Heart left ventricle (tissue), 13 donors: Measurements from ENCODE around the gene CHN2.

ENCODE experiments used
- CTCF ChIP-seq, 12 donors: fragments of 200-600 bp; sonication (generic) in 4 of 12; IDR thresholded peaks; one replicate each; pipeline versions ENCODE4 v1.5.0 to v1.8.0; 2018 to 2022; ENCODE audit warnings: antibody characterized with exemption in 12 of 12, mild to moderate bottlenecking in 5 of 12
- POLR2A ChIP-seq, 2 donors: fragments of 450-650 bp; IDR thresholded peaks; one replicate each; pipeline ENCODE4 v1.6.1; 2017; ENCODE audit warnings: antibody characterized with exemption in 2 of 2, mild to moderate bottlenecking in 2 of 2, moderate library complexity in 2 of 2
- donor health status: ischemic (EF 13 %, LVEDD 7.1; RV severe dilation, severe dysfunction).
- donor health status: DM: no; HTN: yes; CAD: no.
- donor health status: DM: no; HTN: no; CAD: no.
- donor health status: ischemic (EF 25% LVEDD 6.9; RV normal size, moderate dysfunction).
- donor health status: ischemic (EF 25% LVEDD 5.7; RV mildly dilated, moderate dysfunction).
- donor health status: ischemic (EF 35%, LVEDD 5.7; RV mildly dilated, moderate dysfunction).
- donor health status: nonischemic (EF 11% LVEDD 7.7; RV severe dilation, severe dysfunction).
- donor health status: DM: yes; HTN: yes; CAD: no.
- donor health status: PGD.
- donor health status: ischemic (EF 29% LVEDD 5.4; RV normal size, mild dysfunction).
- donor health status: nonischemic (EF 23%, LVEDD 6.1; RV moderate dilation, normal function).

DNA sequence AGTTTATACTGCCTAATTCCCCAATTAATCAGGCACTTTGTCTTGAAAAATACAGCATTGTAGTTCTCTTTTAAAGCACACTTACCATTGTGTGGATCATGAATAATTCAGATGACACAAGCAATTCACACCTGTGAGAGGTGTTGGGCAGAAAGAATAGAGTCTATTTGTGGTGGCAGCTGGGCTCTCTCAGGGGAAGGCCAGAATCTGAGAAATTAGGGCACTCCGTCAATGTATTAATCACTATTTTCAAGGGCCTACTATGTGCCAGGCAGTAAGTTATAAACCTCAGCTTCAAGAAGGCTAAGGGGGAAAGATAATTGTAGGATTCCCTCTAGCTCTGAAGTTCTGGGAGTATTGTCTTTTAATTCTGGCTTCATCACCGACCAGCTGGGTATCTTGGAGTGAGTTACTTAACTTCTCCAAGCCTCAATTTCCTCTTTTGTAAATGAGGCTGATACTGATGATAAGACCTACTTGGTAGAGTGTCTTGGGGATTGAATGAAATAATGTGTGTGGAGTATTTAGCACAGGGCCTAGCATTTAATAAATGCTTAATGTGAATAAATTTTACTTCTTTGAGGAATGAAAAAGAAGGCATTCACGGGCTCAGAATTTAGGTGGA lies 2.5 kb downstream of the CHN2 start:
- TF ChIP-seq CTCF (IDR thresholded peaks at IDR 0.05) (no peak), POLR2A (IDR thresholded peaks at IDR 0.05) (no peak)
